SK-N-SH (cell line): ENCODE measurements around the gene EIF2S1.

Source experiments
- EP300 ChIP-seq, 2 experiments: IDR thresholded peaks; 2 replicates each; pipeline versions ENCODE4 v1.4.0 to v1.6.1; 2012; ENCODE audit warnings: borderline replicate concordance in 1 of 2, low read depth in 1 of 2, low read length in 1 of 2
- EZH2phosphoT487 ChIP-seq: fragments of 200-600 bp; sonication (generic); IDR thresholded peaks from 2 replicates; pipeline ENCODE4 v1.6.1; 2017; ENCODE audit warnings: low read depth, mixed run types, mild to moderate bottlenecking, antibody characterized with exemption, moderate library complexity, borderline replicate concordance
- POLR2AphosphoS5 ChIP-seq: IDR thresholded peaks from 2 replicates; pipeline ENCODE4 v1.6.1; 2012; ENCODE audit warnings: low read depth, low read length
- TAF1 ChIP-seq: IDR thresholded peaks from 2 replicates; pipeline ENCODE4 v1.6.1; 2012; ENCODE audit warnings: low read depth, mild to moderate bottlenecking, low read length, moderate library complexity, borderline replicate concordance

- no peak for TF ChIP-seq EP300 (IDR thresholded peaks at IDR 0.05; ENCODE audit: borderline replicate concordance in 1 of 2, low read depth in 1 of 2, low read length in 1 of 2)
- no peak for TF ChIP-seq TAF1
- no peak for TF ChIP-seq EZH2phosphoT487
- no peak for TF ChIP-seq POLR2AphosphoS5
These were observed 36.3 kb downstream of the EIF2S1 start for GRCh38 chr14:67396381-67396970.
